Tibial nerve (tissue), 4 donors: Measurements from ENCODE around the gene MAPT. TPM values are rescaled to one million over a fixed set of nuclear protein-coding genes. Genes with fewer than 3 reads are reported as not detected.

Experiments used
- DNase-seq, 2 donors: peaks; one replicate each; pipeline ENCODE4 v3.0.0-alpha.2; 2019; ENCODE audit warnings: low spot score in 2 of 2
- H3K27ac ChIP-seq, 4 donors: fragments of 200-600 bp; sonication (generic) in 3 of 4; one replicate each; pipeline ENCODE4 v1.5.1; 2017 to 2019; ENCODE audit warnings: mild to moderate bottlenecking in 1 of 4
- H3K27me3 ChIP-seq, 2 donors: fragments of 200-600 bp; sonication (generic) in 1 of 2; one replicate each; pipeline versions ENCODE4 v1.5.1 to v1.6.0; 2017 to 2019
- H3K36me3 ChIP-seq, 3 donors: fragments of 200-600 bp; sonication (generic); one replicate each; pipeline ENCODE4 v1.5.1; 2018 to 2019
- H3K4me1 ChIP-seq, 4 donors: fragments of 200-600 bp; sonication (generic) in 3 of 4; one replicate each; pipeline ENCODE4 v1.5.1; 2017 to 2019
- H3K4me3 ChIP-seq, 4 donors: fragments of 200-600 bp; sonication (generic) in 3 of 4; one replicate each; pipeline ENCODE4 v1.5.1; 2017 to 2019; ENCODE audit warnings: mild to moderate bottlenecking in 1 of 4, moderate library complexity in 1 of 4
- H3K9me3 ChIP-seq, 4 donors: fragments of 200-600 bp; sonication (generic) in 3 of 4; one replicate each; pipeline ENCODE4 v1.5.1; 2017 to 2019
- CTCF ChIP-seq, 5 experiments: fragments of 200-600 bp in 3 of 5; fragments of 450-650 bp in 2 of 5; sonication (generic) in 3 of 5; IDR thresholded peaks; one replicate each; pipeline ENCODE4 v1.5.1; 2016 to 2019; ENCODE audit warnings: antibody characterized with exemption in 5 of 5, mild to moderate bottlenecking in 3 of 5, moderate library complexity in 2 of 5
- EP300 ChIP-seq, 2 donors: sonication (generic); formaldehyde crosslinking; IDR thresholded peaks; one replicate each; pipeline ENCODE4 v1.6.1; 2017; ENCODE audit warnings: antibody characterized with exemption in 2 of 2, mild to moderate bottlenecking in 1 of 2
- POLR2A ChIP-seq, 2 donors: fragments of 450-650 bp; IDR thresholded peaks; one replicate each; pipeline ENCODE4 v1.6.1; 2017; ENCODE audit warnings: antibody characterized with exemption in 2 of 2, mild to moderate bottlenecking in 2 of 2, moderate library complexity in 2 of 2
- WGBS, 2 donors: methylation state at CpG; one replicate each; pipeline ENCODE4 v1.1.5; 2018; 5-methylcytosine and 5-hydroxymethylcytosine counted together
- total RNA-seq, 4 donors: library from RNA; depleted of rRNA; stranded (reverse); fragments of >200 nt; gene quantifications; one replicate each; pipeline ENCODE4 v1.1.0, GENCODE V29; 2016

MAPT gene
- total RNA-seq, 4 donors from 2014 or later, result 2.5 to 3.1 (median 2.8) TPM

- no peaks in the 10 kb centered on the region for H3K36me3 ChIP-seq
- no peak for DNase-seq
- H3K27ac ChIP-seq, result no peak overlapping the region
- H3K9me3 ChIP-seq, result no peaks in the 10 kb centered on the region
- no peaks in the 10 kb centered on the region for H3K4me1 ChIP-seq
- TF ChIP-seq CTCF (IDR thresholded peaks at IDR 0.05), result no peak
- peaks cover 0 to 4% of the 10 kb centered on the region in 2 donors for H3K27me3 ChIP-seq
- no peak overlapping the region for H3K4me3 ChIP-seq
- 77 to 81% methylated on average over 9 of the region's 9 CpGs for WGBS, 2 donors
Measured at GRCh38 chr17:45958307-45958706, 64.0 kb downstream of the MAPT start.

GRCh38 chr17:45958994-45959665 lies 64.8 kb downstream of the MAPT start:
- H3K27me3 ChIP-seq, result no peaks in the 10 kb centered on the region
- no peaks in the 10 kb centered on the region for H3K9me3 ChIP-seq
- no peak overlapping the region for H3K4me3 ChIP-seq
- WGBS, 2 donors, result 90 to 91% methylated on average over 9 of the region's 9 CpGs
- DNase-seq, result no peak
- no peaks in the 10 kb centered on the region for H3K4me1 ChIP-seq
- no peaks in the 10 kb centered on the region for H3K36me3 ChIP-seq
- H3K27ac ChIP-seq, result no peak overlapping the region
- no peak for TF ChIP-seq EP300 (IDR thresholded peaks at IDR 0.05)
- no peak for TF ChIP-seq POLR2A (IDR thresholded peaks at IDR 0.05)
- no peak for TF ChIP-seq CTCF (IDR thresholded peaks at IDR 0.05)

- Histone ChIP-seq H3K27me3 (no peaks in the 10 kb centered on the region), H3K36me3 (no peaks in the 10 kb centered on the region), H3K4me1 (no peaks in the 10 kb centered on the region), H3K9me3 (no peaks in the 10 kb centered on the region), H3K4me3 (no peak overlapping the region), H3K27ac (no peak overlapping the region)
- WGBS, 2 donors, result 66 to 72% methylated on average over 4 of the region's 4 CpGs
- no peak for TF ChIP-seq POLR2A (IDR thresholded peaks at IDR 0.05)
- TF ChIP-seq CTCF (IDR thresholded peaks at IDR 0.05), result no peak
- no peak for TF ChIP-seq EP300 (IDR thresholded peaks at IDR 0.05)
- DNase-seq, result no peak
Measured at GRCh38 chr17:45960311-45960710, 66.0 kb downstream of the MAPT start.

GRCh38 chr17:45961206-45961605 lies 66.9 kb downstream of the MAPT start:
- TF ChIP-seq POLR2A (IDR thresholded peaks at IDR 0.05) (no peak), CTCF (IDR thresholded peaks at IDR 0.05) (no peak), EP300 (IDR thresholded peaks at IDR 0.05) (no peak)
- WGBS, 2 donors, result 59 to 83% methylated on average over 5 to 6 of the region's 6 CpGs
- H3K9me3 ChIP-seq, result no peaks in the 10 kb centered on the region
- H3K36me3 ChIP-seq, result no peaks in the 10 kb centered on the region
- H3K4me3 ChIP-seq, result no peak overlapping the region
- DNase-seq, result no peak
- H3K27ac ChIP-seq, result no peak overlapping the region
- no peaks in the 10 kb centered on the region for H3K4me1 ChIP-seq
- no peaks in the 10 kb centered on the region for H3K27me3 ChIP-seq

DNA sequence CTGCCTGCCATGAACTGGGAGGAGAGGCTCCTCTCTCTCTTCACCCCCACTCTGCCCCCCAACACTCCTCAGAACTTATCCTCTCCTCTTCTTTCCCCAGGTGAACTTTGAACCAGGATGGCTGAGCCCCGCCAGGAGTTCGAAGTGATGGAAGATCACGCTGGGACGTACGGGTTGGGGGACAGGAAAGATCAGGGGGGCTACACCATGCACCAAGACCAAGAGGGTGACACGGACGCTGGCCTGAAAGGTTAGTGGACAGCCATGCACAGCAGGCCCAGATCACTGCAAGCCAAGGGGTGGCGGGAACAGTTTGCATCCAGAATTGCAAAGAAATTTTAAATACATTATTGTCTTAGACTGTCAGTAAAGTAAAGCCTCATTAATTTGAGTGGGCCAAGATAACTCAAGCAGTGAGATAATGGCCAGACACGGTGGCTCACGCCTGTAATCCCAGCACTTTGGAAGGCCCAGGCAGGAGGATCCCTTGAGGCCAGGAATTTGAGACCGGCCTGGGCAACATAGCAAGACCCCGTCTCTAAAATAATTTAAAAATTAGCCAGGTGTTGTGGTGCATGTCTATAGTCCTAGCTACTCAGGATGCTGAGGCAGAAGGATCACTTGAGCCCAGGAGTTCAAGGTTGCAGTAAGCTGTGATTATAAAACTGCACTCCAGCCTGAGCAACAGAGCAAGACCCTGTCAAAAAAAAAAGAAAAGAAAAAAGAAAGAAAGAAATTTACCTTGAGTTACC lies 68.0 kb downstream of the MAPT start:
- no peaks in the 10 kb centered on the region for H3K27me3 ChIP-seq
- WGBS, 2 donors, result 89 to 90% methylated on average over 12 of the region's 12 CpGs
- H3K27ac ChIP-seq, result no peak overlapping the region
- H3K9me3 ChIP-seq, result no peaks in the 10 kb centered on the region
- no peak for DNase-seq
- no peaks in the 10 kb centered on the region for H3K36me3 ChIP-seq
- no peak overlapping the region for H3K4me3 ChIP-seq
- TF ChIP-seq EP300 (IDR thresholded peaks at IDR 0.05) (no peak), POLR2A (IDR thresholded peaks at IDR 0.05) (no peak), CTCF (IDR thresholded peaks at IDR 0.05) (no peak)
- H3K4me1 ChIP-seq, result no peaks in the 10 kb centered on the region
